ENCODE measurements around the gene MYRFL. TPM values are rescaled to one million over a fixed set of nuclear protein-coding genes. Genes with fewer than 3 reads are reported as not detected.

Gene MYRFL
- total and polyA plus RNA-seq, 3 experiments from 2014 or later, result not detected

DNA sequence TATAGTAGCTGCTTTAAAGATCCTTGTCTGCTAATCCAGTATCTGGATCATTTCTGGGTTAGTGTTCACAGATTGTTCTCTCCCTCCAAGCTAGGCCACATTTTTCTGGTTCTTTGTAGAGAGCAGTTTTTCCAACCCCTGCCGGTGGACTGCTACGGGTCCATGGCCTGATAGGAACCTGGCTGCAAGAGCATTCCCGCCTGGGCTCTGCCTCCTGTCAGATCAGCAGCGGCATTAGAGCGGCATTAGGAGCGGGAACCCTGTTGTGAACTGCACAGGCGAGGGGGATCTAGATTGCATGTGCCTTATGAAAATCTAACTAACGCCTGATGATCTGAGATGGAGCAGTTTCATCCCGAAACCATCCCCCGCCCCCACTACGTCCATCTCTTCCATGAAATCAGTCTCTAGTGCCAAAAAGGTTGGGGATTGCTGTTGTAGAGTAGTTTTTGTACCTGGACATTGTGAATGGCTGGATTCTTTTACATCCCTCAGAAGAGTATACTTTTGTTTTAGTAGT lies 50.4 kb downstream of the MYRFL start:
- H3K36me3 Mint-ChIP-seq, result peaks cover 0 to 2% (median 0%) of the 10 kb centered on the region in 3 donors
- H3K27ac Mint-ChIP-seq, result peak overlapping the region in 1 of 8 donors; percentile 9
- H3K4me1 Mint-ChIP-seq, result peaks cover 3 to 9% (median 6%) of the 10 kb centered on the region in 3 donors
- no peaks in the 10 kb centered on the region for H3K9me3 ChIP-seq (ENCODE audit: low read length)
- no peak overlapping the region for H3K27ac ChIP-seq (ENCODE audit: low read depth, low read length)
- H3K9me3 Mint-ChIP-seq, result no peaks in the 10 kb centered on the region
- no peaks in the 10 kb centered on the region for H3K36me3 ChIP-seq (ENCODE audit: insufficient read depth, low read length)
- POLR2A ChIA-PET, result no interaction called here
- H3K4me1 ChIP-seq (ENCODE audit: insufficient read depth, low read length), result no peaks in the 10 kb centered on the region
- H3K27me3 ChIP-seq (ENCODE audit: insufficient read depth, low read length, poor library complexity, severe bottlenecking), result no peaks in the 10 kb centered on the region
- no peak for DNase-seq
- H3K4me3 Mint-ChIP-seq, result no peak overlapping the region
- H3K4me3 ChIP-seq (ENCODE audit: low read length), result no peak overlapping the region
- peaks cover 11 to 48% of the 10 kb centered on the region in 2 donors for H3K27me3 Mint-ChIP-seq
- CTCF ChIA-PET, result no interaction called here

DNA sequence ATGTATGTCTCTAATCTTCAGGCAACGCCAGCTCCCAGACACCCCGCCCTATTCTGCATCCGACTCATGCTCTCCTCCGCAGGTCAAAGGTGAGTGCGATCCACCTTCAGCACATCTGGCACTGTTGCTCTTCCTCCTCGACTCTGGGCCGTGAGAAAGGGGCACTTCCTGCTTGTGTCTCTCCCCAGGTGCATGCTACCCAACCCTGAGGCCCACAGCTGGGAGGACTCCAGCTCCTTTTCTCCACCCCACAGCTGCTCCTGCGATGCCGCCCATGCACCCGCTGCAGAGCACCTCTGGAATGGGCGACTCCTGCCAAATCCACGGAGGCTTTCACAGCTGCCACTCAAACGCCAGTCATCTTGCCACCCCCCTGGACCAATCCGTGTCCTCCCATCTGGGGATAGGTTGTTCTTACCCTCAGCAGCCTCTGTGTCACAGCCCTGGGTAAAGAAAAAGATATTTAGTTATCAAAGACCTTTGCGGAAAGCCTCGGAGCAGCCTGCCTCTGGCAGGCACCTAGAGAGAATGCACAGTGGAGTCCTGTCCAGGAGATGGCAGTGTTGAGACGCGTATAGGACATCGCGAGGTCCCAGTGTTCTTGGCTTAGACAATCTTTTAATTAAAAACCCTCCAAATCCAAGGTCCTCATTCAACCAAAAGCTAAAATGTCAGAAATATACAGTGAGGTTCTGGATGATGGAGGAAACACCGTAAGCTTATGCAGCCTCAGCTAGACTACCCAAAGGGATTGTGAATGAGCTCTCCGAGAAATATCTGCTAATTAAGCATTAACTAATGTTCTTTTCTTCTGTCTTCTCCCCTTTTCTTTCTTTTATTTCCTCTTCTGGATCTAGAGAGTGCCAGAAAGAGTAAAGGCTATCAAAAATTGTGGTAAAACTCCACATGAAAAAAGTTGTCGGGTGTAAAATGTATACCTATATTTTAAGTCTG lies 54.3 kb downstream of the MYRFL start:
- POLR2A ChIA-PET, result no interaction called here
- H3K27me3 Mint-ChIP-seq, result peaks cover 11 to 44% of the 10 kb centered on the region in 2 donors

DNA sequence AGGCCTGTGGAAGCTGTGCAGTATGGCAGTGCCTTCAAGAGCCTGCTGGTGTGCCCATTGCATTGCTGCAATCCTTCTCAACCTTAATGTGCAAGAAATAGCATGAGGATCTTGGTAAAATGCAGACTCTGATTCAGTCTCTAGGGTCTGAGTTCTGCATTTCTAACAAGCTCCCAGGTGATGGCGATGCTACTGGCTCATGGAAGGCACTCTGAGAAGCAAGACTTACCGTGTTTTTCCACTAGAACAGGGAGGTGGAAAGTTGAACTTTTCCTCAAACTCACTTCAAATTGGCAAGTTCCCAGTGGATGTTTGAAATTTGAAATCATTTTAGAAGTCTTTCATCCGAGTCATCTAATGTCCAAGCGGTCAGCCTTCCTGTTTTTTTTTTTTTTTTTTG lies 55.5 kb downstream of the MYRFL start:
- Histone ChIP-seq H3K27ac (ENCODE audit: low read depth, low read length) (no peak overlapping the region), H3K36me3 (ENCODE audit: insufficient read depth, low read length) (no peaks in the 10 kb centered on the region), H3K9me3 (ENCODE audit: low read length) (no peaks in the 10 kb centered on the region), H3K4me3 (ENCODE audit: low read length) (no peak overlapping the region), H3K27me3 (ENCODE audit: insufficient read depth, low read length, poor library complexity, severe bottlenecking) (no peaks in the 10 kb centered on the region), H3K4me1 (ENCODE audit: insufficient read depth, low read length) (no peaks in the 10 kb centered on the region)
- peaks cover 11 to 37% of the 10 kb centered on the region in 2 donors for H3K27me3 Mint-ChIP-seq
- ChIA-PET POLR2A (no interaction called here), CTCF (interaction anchor here (1.1 to 2.7 kb wide), 4 partner anchors 10 to 696 kb away, joined by 3 to 16 read pairs (median 10); no protein-coding TSS in a partner anchor)
- no peak overlapping the region for H3K4me3 Mint-ChIP-seq
- H3K4me1 Mint-ChIP-seq, result peaks cover 3 to 9% (median 6%) of the 10 kb centered on the region in 3 donors
- no peak for DNase-seq
- H3K36me3 Mint-ChIP-seq, result no peaks in the 10 kb centered on the region
- H3K27ac Mint-ChIP-seq, result peak overlapping the region in 1 of 8 donors; percentile 79
- no peaks in the 10 kb centered on the region for H3K9me3 Mint-ChIP-seq

More for the DNA sequence above, 54.3 kb downstream of the MYRFL start:
- no peaks in the 10 kb centered on the region for H3K9me3 Mint-ChIP-seq
- H3K36me3 Mint-ChIP-seq, result no peaks in the 10 kb centered on the region
- H3K4me1 Mint-ChIP-seq, result peaks cover 3 to 9% (median 6%) of the 10 kb centered on the region in 3 donors
- Histone ChIP-seq H3K4me3 (ENCODE audit: low read length) (no peak overlapping the region), H3K9me3 (ENCODE audit: low read length) (no peaks in the 10 kb centered on the region), H3K4me1 (ENCODE audit: insufficient read depth, low read length) (no peaks in the 10 kb centered on the region), H3K27ac (ENCODE audit: low read depth, low read length) (no peak overlapping the region), H3K27me3 (ENCODE audit: insufficient read depth, low read length, poor library complexity, severe bottlenecking) (no peaks in the 10 kb centered on the region), H3K36me3 (ENCODE audit: insufficient read depth, low read length) (no peaks in the 10 kb centered on the region)
- peak overlapping the region in 2 of 8 donors; percentile 28 to 36 for H3K27ac Mint-ChIP-seq
- CTCF ChIA-PET, result interaction anchor here (0.9 to 2.7 kb wide), 12 partner anchors 12 to 851 kb away, joined by 3 to 16 read pairs (median 6); no protein-coding TSS in a partner anchor
- peak; percentile 37 to 67 (median 39) for DNase-seq
- no peak overlapping the region for H3K4me3 Mint-ChIP-seq

DNA sequence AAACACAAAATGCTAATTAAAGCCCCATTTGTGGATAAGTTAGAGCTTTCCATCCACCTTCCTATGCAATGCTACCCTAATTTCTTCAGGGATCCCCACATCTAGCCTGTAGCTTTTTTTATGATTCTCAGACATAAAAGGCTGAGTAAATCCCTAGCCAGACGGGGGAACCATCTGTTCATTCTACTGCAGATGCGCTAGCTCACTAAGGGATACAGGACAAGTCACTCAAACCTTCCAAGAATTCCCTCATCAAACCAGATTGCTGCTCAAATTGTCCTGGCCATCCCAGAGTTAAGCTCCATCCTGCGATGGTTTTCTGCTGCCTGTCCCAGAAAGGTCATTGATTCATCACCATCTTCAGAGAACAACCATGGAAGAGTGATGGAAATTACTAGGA lies 56.7 kb downstream of the MYRFL start:
- POLR2A ChIA-PET, result no interaction called here

DNA sequence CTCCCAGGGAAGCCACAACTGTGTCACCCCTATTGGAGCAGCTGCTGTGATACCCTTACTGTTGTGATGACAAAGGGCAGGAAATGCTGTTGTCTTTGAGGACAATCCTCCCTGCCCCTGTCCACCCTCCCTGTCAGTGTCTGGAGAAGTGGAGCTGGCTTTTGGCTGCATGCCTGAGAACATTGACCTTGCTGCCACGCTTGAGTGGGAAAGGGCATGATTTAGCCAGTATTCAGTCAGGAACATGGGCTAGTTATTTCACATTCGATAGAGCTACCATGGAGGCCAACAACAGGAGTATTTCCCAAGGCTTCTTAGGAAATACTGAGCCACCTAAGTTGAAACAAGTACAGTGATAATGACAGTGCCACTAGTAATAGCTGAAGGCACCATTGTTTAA lies 59.4 kb downstream of the MYRFL start:
- no peak overlapping the region for H3K27ac ChIP-seq (ENCODE audit: low read depth, low read length)
- POLR2A ChIA-PET, result no interaction called here
- Mint-ChIP-seq H3K9me3 (no peaks in the 10 kb centered on the region), H3K36me3 (no peaks in the 10 kb centered on the region), H3K4me3 (no peak overlapping the region), H3K4me1 (peaks cover under 1 to 5% (median 3%) of the 10 kb centered on the region in 3 donors), H3K27ac (no peak overlapping the region), H3K27me3 (peaks cover 4 to 13% of the 10 kb centered on the region in 2 donors)
- no peaks in the 10 kb centered on the region for H3K9me3 ChIP-seq (ENCODE audit: low read length)
- H3K36me3 ChIP-seq (ENCODE audit: insufficient read depth, low read length), result no peaks in the 10 kb centered on the region
- no peaks in the 10 kb centered on the region for H3K4me1 ChIP-seq (ENCODE audit: insufficient read depth, low read length)
- H3K27me3 ChIP-seq (ENCODE audit: insufficient read depth, low read length, poor library complexity, severe bottlenecking), result no peaks in the 10 kb centered on the region
- no peak for DNase-seq
- CTCF ChIA-PET, result interaction anchor here (1.5 kb wide), 1 partner anchor 693 kb away, joined by 4 read pairs; no protein-coding TSS in a partner anchor
- no peak overlapping the region for H3K4me3 ChIP-seq (ENCODE audit: low read length)

More for the DNA sequence above, 56.7 kb downstream of the MYRFL start:
- no peaks in the 10 kb centered on the region for H3K36me3 Mint-ChIP-seq
- no peak overlapping the region for H3K27ac ChIP-seq (ENCODE audit: low read depth, low read length)
- no peaks in the 10 kb centered on the region for H3K4me1 ChIP-seq (ENCODE audit: insufficient read depth, low read length)
- H3K27ac Mint-ChIP-seq, result no peak overlapping the region
- no peaks in the 10 kb centered on the region for H3K9me3 ChIP-seq (ENCODE audit: low read length)
- H3K27me3 ChIP-seq (ENCODE audit: insufficient read depth, low read length, poor library complexity, severe bottlenecking), result no peaks in the 10 kb centered on the region
- no peaks in the 10 kb centered on the region for H3K9me3 Mint-ChIP-seq
- no peaks in the 10 kb centered on the region for H3K36me3 ChIP-seq (ENCODE audit: insufficient read depth, low read length)
- DNase-seq, result no peak
- no peak overlapping the region for H3K4me3 ChIP-seq (ENCODE audit: low read length)
- CTCF ChIA-PET, result interaction anchor here (1.4 kb wide), 1 partner anchor 695 kb away, joined by 3 read pairs; no protein-coding TSS in a partner anchor
- H3K4me3 Mint-ChIP-seq, result peak overlapping the region in 1 of 7 donors; percentile 16
- H3K27me3 Mint-ChIP-seq, result peaks cover 11 to 27% of the 10 kb centered on the region in 2 donors
- peaks cover 3 to 9% (median 6%) of the 10 kb centered on the region in 3 donors for H3K4me1 Mint-ChIP-seq

DNA sequence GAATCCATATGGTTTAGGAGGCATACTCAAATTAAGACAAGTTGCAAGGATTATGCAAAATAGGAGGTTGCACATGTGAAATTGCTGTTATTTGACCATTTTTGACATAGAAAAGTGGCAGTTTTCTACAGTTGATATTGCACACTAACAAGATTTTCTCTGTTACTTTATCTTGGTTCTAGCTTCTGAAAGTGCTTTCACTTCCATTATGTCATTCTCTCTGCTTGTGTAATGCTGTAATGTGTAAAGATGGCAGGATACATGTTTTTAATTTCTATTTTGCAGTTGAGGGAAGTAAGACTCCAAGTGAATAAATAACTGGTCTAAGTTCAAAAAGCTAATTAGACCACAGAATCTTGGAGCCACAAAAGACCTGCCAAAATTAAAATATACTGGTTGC lies 60.6 kb downstream of the MYRFL start:
- Histone ChIP-seq H3K27me3 (ENCODE audit: insufficient read depth, low read length, poor library complexity, severe bottlenecking) (no peaks in the 10 kb centered on the region), H3K4me3 (ENCODE audit: low read length) (no peak overlapping the region), H3K9me3 (ENCODE audit: low read length) (no peaks in the 10 kb centered on the region), H3K27ac (ENCODE audit: low read depth, low read length) (no peak overlapping the region), H3K36me3 (ENCODE audit: insufficient read depth, low read length) (no peaks in the 10 kb centered on the region), H3K4me1 (ENCODE audit: insufficient read depth, low read length) (no peaks in the 10 kb centered on the region)
- no peaks in the 10 kb centered on the region for H3K9me3 Mint-ChIP-seq
- ChIA-PET POLR2A (no interaction called here), CTCF (no interaction called here)
- no peaks in the 10 kb centered on the region for H3K4me1 Mint-ChIP-seq
- DNase-seq, result no peak
- no peak overlapping the region for H3K4me3 Mint-ChIP-seq
- peaks cover 1 to 13% of the 10 kb centered on the region in 2 donors for H3K27me3 Mint-ChIP-seq
- no peaks in the 10 kb centered on the region for H3K36me3 Mint-ChIP-seq
- no peak overlapping the region for H3K27ac Mint-ChIP-seq

DNA sequence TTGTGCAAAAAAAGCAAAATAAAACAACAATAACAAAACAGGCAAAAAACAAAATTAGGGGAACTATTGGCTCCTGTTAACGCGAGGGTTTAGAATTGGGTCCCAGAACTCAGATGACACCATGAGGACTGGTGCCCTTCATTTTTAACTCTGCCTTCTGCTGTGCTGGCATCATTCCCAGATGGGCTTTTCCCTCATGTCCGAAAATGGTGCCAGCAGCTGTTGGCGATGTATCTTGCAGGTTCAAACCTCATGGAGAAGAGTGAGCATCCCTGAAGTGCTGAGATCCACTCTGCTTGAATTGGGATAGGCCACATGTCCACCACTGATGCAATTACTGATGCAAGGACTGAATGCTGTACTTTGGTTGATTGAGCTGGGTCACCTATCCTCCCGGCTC lies 61.1 kb downstream of the MYRFL start:
- no peaks in the 10 kb centered on the region for H3K4me1 Mint-ChIP-seq
- H3K27ac Mint-ChIP-seq, result peak overlapping the region in 1 of 8 donors; percentile 29
- H3K4me3 Mint-ChIP-seq, result no peak overlapping the region
- DNase-seq, result no peak
- H3K9me3 Mint-ChIP-seq, result no peaks in the 10 kb centered on the region
- CTCF ChIA-PET, result interaction anchor here (1.4 kb wide), 1 partner anchor 14 kb away, joined by 3 read pairs; no protein-coding TSS in a partner anchor
- Histone ChIP-seq H3K27me3 (ENCODE audit: insufficient read depth, low read length, poor library complexity, severe bottlenecking) (no peaks in the 10 kb centered on the region), H3K4me1 (ENCODE audit: insufficient read depth, low read length) (no peaks in the 10 kb centered on the region), H3K9me3 (ENCODE audit: low read length) (no peaks in the 10 kb centered on the region), H3K36me3 (ENCODE audit: insufficient read depth, low read length) (no peaks in the 10 kb centered on the region), H3K4me3 (ENCODE audit: low read length) (no peak overlapping the region), H3K27ac (ENCODE audit: low read depth, low read length) (no peak overlapping the region)
- POLR2A ChIA-PET, result no interaction called here
- H3K27me3 Mint-ChIP-seq, result peaks cover 1 to 13% of the 10 kb centered on the region in 2 donors
- H3K36me3 Mint-ChIP-seq, result no peaks in the 10 kb centered on the region

DNA sequence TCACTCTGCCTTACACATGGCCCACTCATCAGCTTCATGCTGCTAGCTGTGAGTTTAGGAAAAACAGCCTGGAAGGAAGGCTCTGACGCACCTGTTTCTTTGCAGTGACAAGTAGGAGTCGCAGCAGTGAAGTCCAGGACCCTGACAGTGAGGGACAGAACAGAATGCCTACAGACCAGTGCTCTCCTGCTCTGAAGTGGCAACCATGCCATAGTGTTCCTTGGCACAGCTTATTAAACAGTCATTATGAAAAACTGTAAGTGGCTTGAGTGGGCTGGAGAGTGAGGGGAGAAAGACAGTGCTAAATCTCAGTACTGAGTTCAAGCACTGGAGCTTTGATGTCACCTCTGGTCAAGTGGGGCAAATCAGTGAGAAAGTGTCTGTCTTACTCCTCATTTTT lies 61.7 kb downstream of the MYRFL start:
- CTCF ChIA-PET, result interaction anchor here (1.4 kb wide), 1 partner anchor 14 kb away, joined by 3 read pairs; no protein-coding TSS in a partner anchor
- DNase-seq, result no peak
- Histone ChIP-seq H3K9me3 (ENCODE audit: low read length) (no peaks in the 10 kb centered on the region), H3K4me1 (ENCODE audit: insufficient read depth, low read length) (no peaks in the 10 kb centered on the region), H3K27me3 (ENCODE audit: insufficient read depth, low read length, poor library complexity, severe bottlenecking) (no peaks in the 10 kb centered on the region), H3K36me3 (ENCODE audit: insufficient read depth, low read length) (no peaks in the 10 kb centered on the region), H3K4me3 (ENCODE audit: low read length) (no peak overlapping the region), H3K27ac (ENCODE audit: low read depth, low read length) (no peak overlapping the region)
- H3K27ac Mint-ChIP-seq, result no peak overlapping the region
- H3K9me3 Mint-ChIP-seq, result no peaks in the 10 kb centered on the region
- no peaks in the 10 kb centered on the region for H3K36me3 Mint-ChIP-seq
- POLR2A ChIA-PET, result no interaction called here
- H3K27me3 Mint-ChIP-seq, result peaks cover 3 to 9% of the 10 kb centered on the region in 2 donors
- no peaks in the 10 kb centered on the region for H3K4me1 Mint-ChIP-seq
- no peak overlapping the region for H3K4me3 Mint-ChIP-seq

All from CD8-positive, alpha-beta memory T cell (primary cell).